Esophagus muscularis mucosa (tissue), 4 donors: Measurements from ENCODE around the gene TATDN3.

ENCODE experiments used
- EP300 ChIP-seq: sonication (generic); formaldehyde crosslinking; IDR thresholded peaks from one replicate; pipeline ENCODE4 v1.6.1; 2017; ENCODE audit warnings: antibody characterized with exemption
- POLR2A ChIP-seq: fragments of 450-650 bp; IDR thresholded peaks from one replicate; pipeline ENCODE4 v1.6.1; 2017; ENCODE audit warnings: antibody characterized with exemption, moderate library complexity, mild to moderate bottlenecking, low read depth
- TF ChIP-seq, protein P1 (sequence below), 3 experiments: fragments of 200-600 bp in 2 of 3; fragments of 450-650 bp in 1 of 3; sonication (generic) in 2 of 3; IDR thresholded peaks; one replicate each; pipeline ENCODE4 v1.5.1; 2017 to 2019; ENCODE audit warnings: antibody characterized with exemption in 3 of 3, mild to moderate bottlenecking in 2 of 3, moderate library complexity in 1 of 3

DNA sequence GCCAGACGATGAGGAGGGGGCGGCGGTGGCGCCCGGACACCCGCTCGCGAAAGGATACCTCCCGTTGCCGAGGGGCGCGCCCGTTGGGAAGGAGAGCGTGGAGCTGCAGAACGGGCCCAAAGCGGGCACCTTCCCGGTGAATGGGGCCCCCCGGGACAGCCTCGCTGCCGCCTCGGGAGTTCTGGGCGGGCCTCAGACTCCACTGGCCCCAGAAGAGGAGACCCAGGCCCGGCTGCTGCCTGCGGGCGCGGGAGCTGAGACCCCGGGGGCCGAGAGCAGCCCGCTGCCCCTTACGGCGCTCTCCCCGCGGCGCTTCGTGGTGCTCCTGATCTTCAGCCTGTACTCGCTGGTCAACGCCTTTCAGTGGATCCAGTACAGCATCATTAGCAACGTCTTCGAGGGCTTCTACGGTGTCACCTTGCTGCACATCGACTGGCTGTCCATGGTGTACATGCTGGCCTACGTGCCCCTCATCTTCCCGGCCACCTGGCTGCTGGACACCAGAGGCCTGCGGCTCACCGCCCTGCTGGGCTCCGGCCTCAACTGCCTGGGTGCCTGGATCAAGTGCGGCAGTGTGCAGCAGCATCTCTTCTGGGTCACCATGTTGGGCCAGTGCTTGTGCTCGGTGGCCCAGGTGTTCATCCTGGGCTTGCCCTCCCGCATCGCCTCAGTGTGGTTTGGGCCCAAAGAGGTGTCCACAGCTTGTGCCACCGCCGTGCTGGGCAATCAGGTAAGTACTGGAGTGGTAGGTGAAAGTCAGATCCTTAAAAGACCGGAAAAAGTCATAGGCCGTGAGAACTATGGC lies 67.0 kb downstream of the TATDN3 start:
- TF ChIP-seq EP300 (no peak), POLR2A (no peak)
- TF ChIP-seq, protein P1, sequence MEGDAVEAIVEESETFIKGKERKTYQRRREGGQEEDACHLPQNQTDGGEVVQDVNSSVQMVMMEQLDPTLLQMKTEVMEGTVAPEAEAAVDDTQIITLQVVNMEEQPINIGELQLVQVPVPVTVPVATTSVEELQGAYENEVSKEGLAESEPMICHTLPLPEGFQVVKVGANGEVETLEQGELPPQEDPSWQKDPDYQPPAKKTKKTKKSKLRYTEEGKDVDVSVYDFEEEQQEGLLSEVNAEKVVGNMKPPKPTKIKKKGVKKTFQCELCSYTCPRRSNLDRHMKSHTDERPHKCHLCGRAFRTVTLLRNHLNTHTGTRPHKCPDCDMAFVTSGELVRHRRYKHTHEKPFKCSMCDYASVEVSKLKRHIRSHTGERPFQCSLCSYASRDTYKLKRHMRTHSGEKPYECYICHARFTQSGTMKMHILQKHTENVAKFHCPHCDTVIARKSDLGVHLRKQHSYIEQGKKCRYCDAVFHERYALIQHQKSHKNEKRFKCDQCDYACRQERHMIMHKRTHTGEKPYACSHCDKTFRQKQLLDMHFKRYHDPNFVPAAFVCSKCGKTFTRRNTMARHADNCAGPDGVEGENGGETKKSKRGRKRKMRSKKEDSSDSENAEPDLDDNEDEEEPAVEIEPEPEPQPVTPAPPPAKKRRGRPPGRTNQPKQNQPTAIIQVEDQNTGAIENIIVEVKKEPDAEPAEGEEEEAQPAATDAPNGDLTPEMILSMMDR (IDR thresholded peaks at IDR 0.05) = no peak
